B cell (primary cell): ENCODE measurements around the gene SPRY4. TPM values are rescaled to one million over a fixed set of nuclear protein-coding genes. Genes with fewer than 3 reads are reported as not detected.
"Not testable (repeated sequence)": the region's sequence is repeated elsewhere in the genome, so short reads cannot be mapped to it uniquely, and the experiment has no call there.

Source experiments
- ATAC-seq: fragments of 200-7000 bp; cut with Tn5 transposase; one replicate; pipeline ENCODE4 v1.10.0; 2021; ENCODE audit warnings: low read depth, mild to moderate bottlenecking, moderate number of reproducible peaks, moderate library complexity
- CTCF ChIA-PET: fragments of 350-600 bp; sonication (Branson Sonifier 250); formaldehyde crosslinking; loops from one replicate; lab custom pipeline; 2021; ENCODE audit warnings: antibody characterized with exemption, inconsistent platforms; lab: Charles Lee
- POLR2A ChIA-PET: fragments of 350-600 bp; sonication (Branson Sonifier 250); formaldehyde crosslinking; loops from one replicate; lab custom pipeline; 2021; ENCODE audit warnings: antibody characterized with exemption; lab: Charles Lee
- DNase-seq: peaks from one replicate; pipeline ENCODE4 v3.0.0; 2013
- H2AFZ ChIP-seq: 2 replicates; pipeline ENCODE4 v1.6.1; 2012; ENCODE audit warnings: mild to moderate bottlenecking, low read depth, low read length; ENCODE audit not compliant: insufficient read depth, poor library complexity, severe bottlenecking
- H3K27ac ChIP-seq, 2 donors: 1 replicate in 1 of 2; 2 replicates in 1 of 2; pipeline ENCODE4 v1.5.1; 2012 to 2013; ENCODE audit warnings: low read length in 2 of 2, mild to moderate bottlenecking in 2 of 2, moderate library complexity in 1 of 2
- H3K27me3 ChIP-seq, 4 experiments: fragments of 200-600 bp in 1 of 4; sonication (generic) in 1 of 4; replicated peaks in 1 of 4; 1 replicate in 2 of 4; 2 replicates in 2 of 4; pipeline versions ENCODE4 v1.6.1 to v1.7.0; 2013 to 2016; ENCODE audit warnings: low read length in 3 of 4, mild to moderate bottlenecking in 2 of 4, mixed read lengths in 1 of 4, moderate library complexity in 1 of 4; ENCODE audit not compliant: insufficient read depth in 4 of 4, control insufficient read depth in 3 of 4; ENCODE audit errors: control extremely low read depth in 1 of 4
- H3K36me3 ChIP-seq, 2 experiments: replicated peaks in 1 of 2; 1 replicate in 1 of 2; 2 replicates in 1 of 2; pipeline versions ENCODE4 v1.6.1 to v1.7.1; 2013; ENCODE audit warnings: low read length in 1 of 2; ENCODE audit not compliant: insufficient read depth in 2 of 2, control insufficient read depth in 1 of 2; ENCODE audit errors: control extremely low read depth in 1 of 2, extremely low read depth in 1 of 2
- H3K4me1 ChIP-seq, 2 donors: fragments of 200-600 bp in 1 of 2; sonication (generic) in 1 of 2; 1 replicate in 1 of 2; 2 replicates in 1 of 2; pipeline versions ENCODE4 v1.5.1 to v1.6.1; 2013 to 2017; ENCODE audit warnings: low read length in 2 of 2; ENCODE audit not compliant: control insufficient read depth in 2 of 2, insufficient read depth in 2 of 2
- H3K4me2 ChIP-seq: replicated peaks from 2 replicates; pipeline ENCODE3; 2012; ENCODE audit warnings: mild to moderate bottlenecking, low read depth, low read length; ENCODE audit not compliant: poor library complexity, severe bottlenecking
- H3K4me3 ChIP-seq, 5 experiments: fragments of 200-600 bp in 1 of 5; sonication (generic) in 1 of 5; 1 replicate in 3 of 5; 2 replicates in 2 of 5; pipeline versions ENCODE4 v1.5.1 to v1.7.0; 2011 to 2016; ENCODE audit warnings: low read length in 4 of 5, mild to moderate bottlenecking in 4 of 5, low read depth in 2 of 5, control low read depth in 1 of 5, moderate library complexity in 1 of 5; ENCODE audit not compliant: insufficient read depth in 1 of 5; ENCODE audit errors: control extremely low read depth in 1 of 5, extremely low read depth in 1 of 5
- H3K79me2 ChIP-seq: fragments of 200-600 bp; sonication (generic); one replicate; pipeline ENCODE4 v1.6.0; 2016; ENCODE audit warnings: low read length; ENCODE audit not compliant: control insufficient read depth, insufficient read depth
- H3K9ac ChIP-seq: fragments of 200-600 bp; sonication (generic); 2 replicates; pipeline ENCODE4 v1.6.1; 2017; ENCODE audit warnings: mild to moderate bottlenecking, low read length, moderate library complexity
- H3K9me3 ChIP-seq, 3 donors: one replicate each; pipeline versions ENCODE4 v1.6.1 to v1.7.1; 2013; ENCODE audit warnings: low read length in 2 of 3; ENCODE audit not compliant: control insufficient read depth in 2 of 3, insufficient read depth in 1 of 3; ENCODE audit errors: control extremely low read depth in 1 of 3
- H4K20me1 ChIP-seq: 2 replicates; pipeline ENCODE4 v1.6.0; 2012; ENCODE audit warnings: mild to moderate bottlenecking, low read length; ENCODE audit not compliant: insufficient read depth, control insufficient read depth, poor library complexity, severe bottlenecking
- H3K27ac Mint-ChIP-seq: one replicate; pipeline ENCODE4 v1.8.0; 2021; ENCODE audit warnings: mixed read lengths
- H3K27me3 Mint-ChIP-seq: one replicate; pipeline ENCODE4 v1.8.0; 2021; ENCODE audit warnings: mixed read lengths
- H3K4me1 Mint-ChIP-seq: one replicate; pipeline ENCODE4 v1.8.0; 2021; ENCODE audit warnings: mixed read lengths
- H3K4me3 Mint-ChIP-seq: one replicate; pipeline ENCODE4 v1.8.0; 2021; ENCODE audit warnings: mixed read lengths
- H3K9me3 Mint-ChIP-seq: one replicate; pipeline ENCODE4 v1.8.0; 2022; ENCODE audit warnings: mixed read lengths; ENCODE audit not compliant: insufficient read depth
- EZH2 ChIP-seq: IDR thresholded peaks from 2 replicates; pipeline ENCODE4 v1.6.1; 2012; ENCODE audit warnings: borderline replicate concordance, low read depth, mild to moderate bottlenecking, moderate library complexity, low read length; ENCODE audit not compliant: insufficient read depth, poor library complexity, severe bottlenecking
- WGBS: methylation state at CpG from one replicate; pipeline ENCODE4 v1.1.5; 2013; ENCODE audit warnings: missing lambda C conversion rate; ENCODE audit not compliant: insufficient coverage; 5-methylcytosine and 5-hydroxymethylcytosine counted together
- intact Hi-C: fragments of 100-400 bp; cut with micrococcal nuclease; formaldehyde crosslinking; loops from one replicate; pipeline ENCODE4 v1.10.0; 2022
- polyA plus RNA-seq: library from polyadenylated mRNA; depleted of rRNA; stranded (reverse); fragments of >200 nt; gene quantifications from 2 replicates; pipeline ENCODE4 v1.2.3, GENCODE V29; 2012
- total RNA-seq, 2 donors: library from RNA; stranded (reverse); fragments of 120-200 nt in 1 of 2; gene quantifications; 1 replicate in 1 of 2; 2 replicates in 1 of 2; pipeline versions ENCODE4 v1.2.3 to v1.2.4, GENCODE V29; 2013 to 2022
- TF ChIP-seq, protein P1 (sequence below): fragments of 200-600 bp; IDR thresholded peaks from one replicate; pipeline ENCODE4 v1.8.0; 2022; ENCODE audit warnings: antibody characterized with exemption, mild to moderate bottlenecking

The SPRY4 gene
- total and polyA plus RNA-seq, 2 donors (not counting 1 experiment from before 2014, with no cell fraction given) = 0.06 TPM; not detected in 1

DNA sequence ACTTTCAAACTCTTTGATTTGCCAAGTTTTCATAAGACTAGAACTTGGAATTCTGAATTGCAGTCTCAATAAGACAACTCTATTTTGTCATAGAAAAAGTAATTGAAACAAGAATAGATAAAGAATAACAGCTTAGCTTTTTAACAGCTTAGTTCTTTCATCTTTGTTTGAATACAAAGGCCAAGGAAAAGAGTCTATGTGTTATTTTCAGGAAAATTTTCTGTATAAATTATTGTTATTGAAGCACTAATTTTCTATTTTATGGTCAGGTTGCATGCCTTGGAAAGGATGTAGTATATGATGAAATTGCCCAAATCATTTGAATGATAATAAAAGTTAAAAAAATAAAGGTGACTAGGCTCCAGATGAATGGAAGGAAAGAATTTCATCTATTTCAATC lies 25.2 kb upstream of the SPRY4 start:
- Histone ChIP-seq H3K27me3 (peaks cover 0 to 4% (median 1%) of the 10 kb centered on the region in 4 experiments), H2AFZ (no peak overlapping the region), H3K9ac (no peak overlapping the region), H3K36me3 (no peaks in the 10 kb centered on the region), H4K20me1 (no peaks in the 10 kb centered on the region), H3K4me3 (no peak overlapping the region), H3K4me1 (no peaks in the 10 kb centered on the region), H3K9me3 (peaks cover 5 to 21% (median 12%) of the 10 kb centered on the region in 3 donors), H3K4me2 (no peak overlapping the region), H3K27ac (no peak overlapping the region), H3K79me2 (no peaks in the 10 kb centered on the region)
- CTCF ChIA-PET = no interaction called here
- Mint-ChIP-seq H3K27ac (no peak overlapping the region), H3K4me1 (peaks cover 4% of the 10 kb centered on the region), H3K9me3 (peaks cover 5% of the 10 kb centered on the region), H3K4me3 (no peak overlapping the region), H3K27me3 (peaks cover 20% of the 10 kb centered on the region)
- TF ChIP-seq EZH2 = no peak
- TF ChIP-seq, protein P1, sequence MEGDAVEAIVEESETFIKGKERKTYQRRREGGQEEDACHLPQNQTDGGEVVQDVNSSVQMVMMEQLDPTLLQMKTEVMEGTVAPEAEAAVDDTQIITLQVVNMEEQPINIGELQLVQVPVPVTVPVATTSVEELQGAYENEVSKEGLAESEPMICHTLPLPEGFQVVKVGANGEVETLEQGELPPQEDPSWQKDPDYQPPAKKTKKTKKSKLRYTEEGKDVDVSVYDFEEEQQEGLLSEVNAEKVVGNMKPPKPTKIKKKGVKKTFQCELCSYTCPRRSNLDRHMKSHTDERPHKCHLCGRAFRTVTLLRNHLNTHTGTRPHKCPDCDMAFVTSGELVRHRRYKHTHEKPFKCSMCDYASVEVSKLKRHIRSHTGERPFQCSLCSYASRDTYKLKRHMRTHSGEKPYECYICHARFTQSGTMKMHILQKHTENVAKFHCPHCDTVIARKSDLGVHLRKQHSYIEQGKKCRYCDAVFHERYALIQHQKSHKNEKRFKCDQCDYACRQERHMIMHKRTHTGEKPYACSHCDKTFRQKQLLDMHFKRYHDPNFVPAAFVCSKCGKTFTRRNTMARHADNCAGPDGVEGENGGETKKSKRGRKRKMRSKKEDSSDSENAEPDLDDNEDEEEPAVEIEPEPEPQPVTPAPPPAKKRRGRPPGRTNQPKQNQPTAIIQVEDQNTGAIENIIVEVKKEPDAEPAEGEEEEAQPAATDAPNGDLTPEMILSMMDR = no peak
- DNase-seq (no peak), ATAC-seq (no peak)
- intact Hi-C loops = loop anchor here (10.0 kb wide), 2 partner anchors 335 to 1055 kb away; partner anchors contain the start of genes GNPDA1 and NR3C1
- POLR2A ChIA-PET = no interaction called here

GRCh38 chr5:142346706-142347105 lies 21.9 kb upstream of the SPRY4 start:
- Mint-ChIP-seq H3K4me3 (no peak overlapping the region), H3K9me3 (peaks cover 12% of the 10 kb centered on the region), H3K27me3 (peaks cover 23% of the 10 kb centered on the region), H3K4me1 (no peaks in the 10 kb centered on the region), H3K27ac (no peak overlapping the region)
- Histone ChIP-seq H3K9me3 (peaks cover 5 to 41% (median 34%) of the 10 kb centered on the region in 3 donors), H3K4me1 (no peaks in the 10 kb centered on the region), H4K20me1 (no peaks in the 10 kb centered on the region), H2AFZ (no peak overlapping the region), H3K79me2 (no peaks in the 10 kb centered on the region), H3K4me2 (no peak overlapping the region), H3K4me3 (no peak overlapping the region), H3K27ac (no peak overlapping the region), H3K9ac (no peak overlapping the region), H3K27me3 (peaks cover 0 to 10% (median 2%) of the 10 kb centered on the region in 4 experiments), H3K36me3 (no peaks in the 10 kb centered on the region)
- POLR2A ChIA-PET = no interaction called here
- WGBS = no CpG with 5 or more reads among the region's 2 CpGs
- CTCF ChIA-PET = no interaction called here
- intact Hi-C loops = no loop called here
- DNase-seq (no peak), ATAC-seq (no peak)
- no peak for TF ChIP-seq EZH2
- TF ChIP-seq, protein P1 = no peak

- H3K36me3 ChIP-seq, H3K4me2 ChIP-seq, H3K79me2 ChIP-seq, H3K27ac ChIP-seq, H2AFZ ChIP-seq, H3K9ac ChIP-seq, H3K4me3 Mint-ChIP-seq, H3K4me1 ChIP-seq, H3K27ac Mint-ChIP-seq, H4K20me1 ChIP-seq, H3K4me3 ChIP-seq, H3K4me1 Mint-ChIP-seq, ATAC-seq, intact Hi-C loops, POLR2A ChIA-PET, DNase-seq: not testable (repeated sequence)
- H3K9me3 Mint-ChIP-seq = peaks cover 14% of the 10 kb centered on the region
- CTCF ChIA-PET = interaction anchor here (1.1 kb wide), 1 partner anchor 23 kb away, joined by 3 read pairs; no protein-coding TSS in a partner anchor
- 80% methylated on average over 1 of the region's 3 CpGs for WGBS
- H3K27me3 Mint-ChIP-seq = peaks cover 35% of the 10 kb centered on the region
- Histone ChIP-seq H3K9me3 (peaks cover 5 to 43% (median 34%) of the 10 kb centered on the region in 3 donors), H3K27me3 (peaks cover 0 to 14% (median 2%) of the 10 kb centered on the region in 4 experiments)
Measured at GRCh38 chr5:142344915-142345314, 20.1 kb upstream of the SPRY4 start.
